Measurements from ENCODE around the gene MYH16.
"Not testable (repeated sequence)": the region's sequence is repeated elsewhere in the genome, so short reads cannot be mapped to it uniquely, and the experiment has no call there.

The MYH16 gene

GRCh38 chr7:99357701-99358490 is 85.3 kb downstream of the MYH16 start:
- no peak for DNase-seq

GRCh38 chr7:99358521-99358920 is 85.9 kb downstream of the MYH16 start:
- DNase-seq, result not testable (repeated sequence)

GRCh38 chr7:99359465-99360154 is 87.0 kb downstream of the MYH16 start:
- no peak for DNase-seq
